ENCODE results near the gene ADK.
"Not testable (repeated sequence)": the region's sequence is repeated elsewhere in the genome, so short reads cannot be mapped to it uniquely, and the experiment has no call there.

Gene ADK

GRCh38 chr10:74500816-74501215, 349.8 kb downstream of the ADK start:
- no peak for DNase-seq

GRCh38 chr10:74502963-74503608, 352.1 kb downstream of the ADK start:
- DNase-seq = no peak

GRCh38 chr10:74507951-74508350, 356.9 kb downstream of the ADK start:
- no peak for DNase-seq

GRCh38 chr10:74510594-74510993, 359.6 kb downstream of the ADK start:
- DNase-seq = no peak

GRCh38 chr10:74511051-74511450, 360.0 kb downstream of the ADK start:
- no peak for DNase-seq

GRCh38 chr10:74514322-74514721, 363.3 kb downstream of the ADK start:
- DNase-seq = no peak

- DNase-seq = peak; percentile 59
Measured at GRCh38 chr10:74518061-74518460, 367.0 kb downstream of the ADK start.

GRCh38 chr10:74521526-74521925, 370.5 kb downstream of the ADK start:
- no peak for DNase-seq

GRCh38 chr10:74523199-74523598, 372.2 kb downstream of the ADK start:
- no peak for DNase-seq

GRCh38 chr10:74525885-74526284, 374.9 kb downstream of the ADK start:
- DNase-seq = no peak

GRCh38 chr10:74527611-74528010, 376.6 kb downstream of the ADK start:
- not testable (repeated sequence) for DNase-seq

GRCh38 chr10:74529205-74529604, 378.2 kb downstream of the ADK start:
- no peak for DNase-seq

- no peak for DNase-seq
Measured at GRCh38 chr10:74530981-74531380, 380.0 kb downstream of the ADK start.

GRCh38 chr10:74539317-74539716, 388.3 kb downstream of the ADK start:
- DNase-seq = no peak

- no peak for DNase-seq
Measured at GRCh38 chr10:74541375-74541774, 390.4 kb downstream of the ADK start.

- no peak for DNase-seq
Measured at GRCh38 chr10:74542077-74542476, 391.1 kb downstream of the ADK start.

- no peak for DNase-seq
Measured at GRCh38 chr10:74543276-74543675, 392.3 kb downstream of the ADK start.

- no peak for DNase-seq
Measured at GRCh38 chr10:74544106-74544505, 393.1 kb downstream of the ADK start.

GRCh38 chr10:74548676-74549075, 397.7 kb downstream of the ADK start:
- no peak for DNase-seq

GRCh38 chr10:74556072-74556705, 405.2 kb downstream of the ADK start:
- no peak for DNase-seq

- no peak for DNase-seq
Measured at GRCh38 chr10:74557098-74557497, 406.1 kb downstream of the ADK start.

GRCh38 chr10:74558403-74558802, 407.4 kb downstream of the ADK start:
- no peak for DNase-seq

- DNase-seq = no peak
Measured at GRCh38 chr10:74558897-74559296, 407.9 kb downstream of the ADK start.

- DNase-seq = not testable (repeated sequence)
Measured at GRCh38 chr10:74568896-74569295, 417.9 kb downstream of the ADK start.

- not testable (repeated sequence) for DNase-seq
Measured at GRCh38 chr10:74573497-74573896, 422.5 kb downstream of the ADK start.
